ENCODE measurements around the gene ETV5. TPM values are rescaled to one million over a fixed set of nuclear protein-coding genes. Genes with fewer than 3 reads are reported as not detected.

ETV5 gene
- polyA plus RNA-seq, 4 donors, result 19.3 to 32.3 (median 30.5) TPM

DNA sequence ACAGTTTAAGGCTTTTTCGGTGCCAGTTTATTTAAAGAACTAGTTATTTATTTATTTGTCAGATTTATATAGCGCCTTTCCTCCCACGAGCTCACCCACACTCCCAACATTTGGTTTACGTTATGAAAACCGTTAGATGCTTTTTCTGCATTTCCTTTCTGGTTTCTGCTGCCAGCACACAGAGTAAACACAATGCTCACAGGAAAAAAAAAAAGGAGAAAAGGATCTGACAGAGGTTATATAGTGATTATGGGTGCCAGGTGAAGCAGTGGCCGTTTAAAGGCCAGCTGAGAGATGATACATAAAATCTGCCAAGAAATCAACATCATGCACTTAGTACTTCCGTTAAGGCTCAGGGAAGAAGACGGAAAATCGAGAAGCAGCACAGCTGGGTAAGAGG lies 37.9 kb downstream of the ETV5 start:
- no peak for DNase-seq (ENCODE audit: low read depth in 4 of 4, low spot score in 3 of 4)

DNA sequence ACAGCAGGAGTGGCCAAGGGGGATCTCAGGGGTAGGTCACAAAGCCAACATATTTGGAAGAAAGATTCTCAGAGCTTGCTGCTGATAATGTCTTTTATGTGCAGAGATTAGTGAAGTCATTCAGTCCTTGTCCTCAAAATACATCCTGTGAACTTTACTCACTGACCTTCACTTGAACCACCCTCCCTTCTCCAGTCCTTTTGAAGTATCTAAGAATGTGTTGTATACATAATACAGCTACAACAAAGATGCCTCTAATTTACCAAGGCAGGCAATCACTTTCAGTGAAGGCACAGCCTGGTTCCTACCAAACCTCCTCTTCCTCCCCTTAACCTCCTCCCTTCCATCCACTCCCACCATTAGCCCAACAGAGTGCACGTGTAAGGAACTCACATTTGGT lies 38.3 kb downstream of the ETV5 start:
- no peak for DNase-seq (ENCODE audit: low read depth in 4 of 4, low spot score in 3 of 4)

DNA sequence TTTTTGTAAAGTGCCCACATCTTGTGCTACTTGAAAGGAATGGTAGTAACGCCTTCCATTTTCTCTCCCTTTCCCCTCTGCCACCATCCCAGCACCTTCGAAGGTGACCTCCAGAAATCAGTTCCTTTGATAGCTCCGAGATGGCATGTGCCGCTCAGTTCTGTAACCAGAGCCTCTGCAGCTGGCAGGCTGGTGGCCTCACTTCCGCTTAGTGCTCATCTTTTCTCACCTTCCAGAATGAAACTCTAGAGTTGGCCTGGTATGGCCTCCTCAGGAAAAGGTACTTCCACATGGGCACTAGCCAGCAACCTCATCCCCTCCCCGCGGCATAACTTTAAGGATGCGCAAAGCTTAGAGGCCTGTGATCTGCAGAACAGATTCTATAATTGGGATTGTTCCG lies 38.8 kb downstream of the ETV5 start:
- DNase-seq (ENCODE audit: low read depth in 4 of 4, low spot score in 3 of 4), result no peak

DNA sequence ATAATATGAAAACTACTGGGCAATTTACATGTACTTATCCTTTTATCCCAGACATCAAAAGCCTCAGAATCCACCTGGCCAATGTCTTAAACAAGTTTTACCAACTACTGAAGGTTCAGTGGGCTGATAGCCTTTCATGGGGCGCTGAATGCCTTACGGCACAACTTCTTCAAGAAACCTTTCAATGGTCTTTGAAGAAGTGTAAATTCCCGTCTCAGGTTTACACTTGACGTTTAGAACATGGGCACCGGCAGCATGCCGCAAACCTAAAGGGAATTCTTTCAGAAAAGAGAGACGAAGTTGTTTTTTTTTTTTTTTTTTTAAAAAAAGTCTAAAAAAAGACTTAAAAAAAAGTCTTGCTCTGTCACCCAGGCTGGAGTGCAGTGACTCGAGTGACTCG lies 39.7 kb downstream of the ETV5 start:
- DNase-seq (ENCODE audit: low read depth in 4 of 4, low spot score in 3 of 4), result no peak

DNA sequence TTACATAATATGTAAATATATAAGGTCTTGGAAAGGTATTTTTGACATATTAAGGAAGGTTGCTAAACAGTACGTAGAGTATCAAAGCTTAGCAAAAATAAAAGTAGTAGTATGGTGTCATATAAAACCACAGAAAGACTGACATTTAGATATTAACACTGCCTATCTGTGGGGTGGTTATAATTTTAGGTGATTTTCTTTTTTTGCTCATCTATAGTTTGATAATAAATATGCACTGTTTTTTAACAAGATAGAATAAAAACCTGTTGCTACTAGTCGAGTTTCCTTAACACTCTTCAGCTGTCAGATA lies 40.7 kb downstream of the ETV5 start:
- no peak for DNase-seq (ENCODE audit: low read depth in 4 of 4, low spot score in 3 of 4)

DNA sequence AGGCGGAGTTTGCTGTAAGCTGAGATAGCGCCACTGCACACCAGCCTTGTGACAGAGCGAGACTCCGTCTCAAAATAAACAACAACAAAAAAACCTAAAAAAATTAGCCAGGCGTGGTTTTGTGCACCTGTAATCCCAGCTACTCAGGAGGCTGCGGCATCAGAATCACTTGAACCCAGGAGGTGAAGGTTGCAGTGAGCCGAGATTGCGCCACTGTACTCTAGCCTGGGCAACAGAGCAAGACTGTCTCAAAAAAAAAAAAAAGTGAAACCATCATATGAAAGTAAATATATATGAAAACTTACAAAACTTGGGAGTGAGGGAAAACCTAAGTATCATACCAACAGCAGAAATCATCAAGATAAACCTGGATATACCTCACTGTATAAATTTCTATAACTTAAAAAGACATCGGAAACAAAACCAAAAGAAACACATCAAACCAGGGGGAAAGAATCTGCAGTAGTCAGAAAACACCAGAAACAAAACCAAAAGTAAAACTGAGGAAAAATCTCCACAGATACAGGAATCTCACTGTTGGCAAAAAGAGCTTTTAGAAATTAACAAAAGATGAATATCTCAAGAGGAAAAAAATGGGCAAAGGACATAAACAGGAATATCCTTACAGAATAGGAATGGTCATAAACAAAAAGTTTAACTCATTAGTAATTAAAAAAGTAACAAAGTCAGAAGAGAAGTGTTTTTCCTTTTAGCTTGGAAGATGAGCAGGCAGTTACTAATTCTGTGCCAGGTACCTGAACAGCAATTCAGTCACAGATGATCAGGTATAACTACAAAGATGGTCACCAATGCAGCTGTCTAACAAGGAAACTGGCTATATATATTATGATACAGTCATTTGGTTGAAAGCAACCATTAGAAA lies 41.3 kb downstream of the ETV5 start:
- no peak for DNase-seq (ENCODE audit: low read depth in 4 of 4, low spot score in 3 of 4)

DNA sequence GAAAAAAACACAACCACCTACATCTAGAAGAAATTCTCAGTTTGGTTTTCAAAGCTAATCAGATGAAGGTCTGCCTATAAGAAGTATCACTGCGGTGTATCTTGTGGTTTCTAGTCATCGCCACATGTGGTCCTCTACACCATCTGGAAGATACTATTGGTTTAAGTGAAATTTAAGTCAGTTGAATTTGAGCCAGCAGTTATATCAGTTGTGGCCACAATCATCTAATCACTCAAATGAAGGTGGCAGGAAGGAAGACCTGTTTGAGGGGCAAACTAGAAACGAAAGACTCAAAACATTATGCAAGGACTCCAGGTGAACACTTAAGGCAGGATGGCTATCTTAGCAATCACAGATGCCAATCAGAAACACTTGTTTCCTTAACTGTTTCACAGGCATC lies 48.7 kb downstream of the ETV5 start:
- no peak for DNase-seq (ENCODE audit: low read depth in 4 of 4, low spot score in 3 of 4)

DNA sequence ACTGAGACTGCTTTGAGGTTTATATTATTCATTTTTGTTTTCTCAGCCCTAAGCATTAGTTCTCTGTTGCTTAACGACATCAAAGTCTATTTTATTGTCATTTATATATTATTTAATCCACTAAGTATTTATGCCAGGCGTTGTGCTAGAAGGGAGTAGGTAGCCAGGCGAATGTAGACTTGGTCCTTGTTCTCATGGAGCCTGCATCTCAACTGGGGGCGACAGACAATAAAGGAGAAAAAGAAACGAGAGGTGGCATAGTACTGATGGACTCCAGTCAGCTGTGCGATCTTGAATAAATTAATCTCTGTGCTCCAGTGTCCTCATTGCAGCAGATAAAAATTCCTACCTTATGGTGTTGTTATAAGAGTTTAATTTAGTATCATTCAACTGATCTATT lies 49.7 kb downstream of the ETV5 start:
- DNase-seq (ENCODE audit: low read depth in 4 of 4, low spot score in 3 of 4), result no peak

DNA sequence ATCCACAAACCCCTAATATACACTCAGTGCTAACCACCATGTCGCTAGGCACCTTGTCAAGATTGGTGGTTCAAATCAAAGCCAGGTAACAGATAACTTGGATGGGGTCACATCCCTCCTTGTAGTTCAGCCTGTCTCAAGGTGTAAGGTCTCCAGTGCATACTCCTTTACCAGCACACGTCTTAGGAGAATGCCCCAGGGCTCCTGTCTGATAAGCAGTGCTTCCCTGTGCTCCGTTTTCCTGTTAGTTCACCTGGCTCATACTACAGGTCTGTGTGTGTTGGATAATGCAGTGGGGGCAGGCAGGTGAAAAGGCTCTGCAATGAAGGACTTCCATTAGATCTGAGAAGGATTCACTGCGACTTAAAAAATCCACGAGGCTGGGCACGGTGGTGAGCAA lies 50.7 kb downstream of the ETV5 start:
- no peak for DNase-seq (ENCODE audit: low read depth in 4 of 4, low spot score in 3 of 4)

DNA sequence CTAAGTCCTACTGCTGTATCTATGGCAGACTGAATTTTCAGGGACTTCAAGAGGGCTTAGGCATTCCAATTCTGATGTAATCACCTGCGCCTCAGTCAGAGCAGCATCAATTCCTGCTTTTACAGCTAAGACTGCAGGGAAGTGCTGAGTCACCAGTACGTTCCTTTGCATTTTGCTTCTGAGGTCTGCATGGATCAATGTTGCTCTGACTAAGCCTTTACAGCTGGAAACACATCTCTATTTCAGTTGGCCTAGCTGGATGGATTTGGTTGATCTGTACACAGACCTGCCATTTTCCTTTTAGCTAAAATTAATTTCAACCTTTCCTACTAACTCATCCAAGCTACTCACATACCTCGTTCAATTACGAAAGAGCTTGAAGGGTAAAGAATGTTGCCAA lies 51.3 kb downstream of the ETV5 start:
- no peak for DNase-seq (ENCODE audit: low read depth in 4 of 4, low spot score in 3 of 4)

DNA sequence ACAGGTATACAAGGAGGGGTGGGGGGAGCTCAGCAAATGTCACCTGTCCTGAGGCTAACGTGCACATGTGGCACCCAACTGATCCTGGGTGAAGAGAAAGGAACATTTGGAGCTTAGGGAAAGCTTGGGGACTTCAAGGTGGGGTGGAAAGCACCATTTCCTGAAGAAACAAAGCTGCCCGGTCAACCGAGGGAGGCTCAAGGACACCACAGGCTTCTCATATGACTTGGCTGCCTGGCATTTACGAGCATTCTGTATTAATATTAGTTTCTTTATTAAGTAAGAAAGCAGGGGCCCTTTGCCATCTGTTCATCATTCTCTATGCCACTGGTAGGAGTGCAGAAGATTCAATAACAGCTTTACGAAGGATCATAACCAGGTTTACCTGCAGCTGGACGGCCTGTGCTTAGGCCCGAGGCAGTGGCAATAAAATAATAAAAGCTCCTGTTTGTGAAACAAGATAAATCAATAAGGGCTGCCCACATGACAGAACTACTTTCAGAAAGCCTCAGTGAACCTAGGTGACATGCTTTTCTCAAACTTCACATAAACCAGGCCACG lies 54.0 kb downstream of the ETV5 start:
- no peak for DNase-seq (ENCODE audit: low read depth in 4 of 4, low spot score in 3 of 4)

DNA sequence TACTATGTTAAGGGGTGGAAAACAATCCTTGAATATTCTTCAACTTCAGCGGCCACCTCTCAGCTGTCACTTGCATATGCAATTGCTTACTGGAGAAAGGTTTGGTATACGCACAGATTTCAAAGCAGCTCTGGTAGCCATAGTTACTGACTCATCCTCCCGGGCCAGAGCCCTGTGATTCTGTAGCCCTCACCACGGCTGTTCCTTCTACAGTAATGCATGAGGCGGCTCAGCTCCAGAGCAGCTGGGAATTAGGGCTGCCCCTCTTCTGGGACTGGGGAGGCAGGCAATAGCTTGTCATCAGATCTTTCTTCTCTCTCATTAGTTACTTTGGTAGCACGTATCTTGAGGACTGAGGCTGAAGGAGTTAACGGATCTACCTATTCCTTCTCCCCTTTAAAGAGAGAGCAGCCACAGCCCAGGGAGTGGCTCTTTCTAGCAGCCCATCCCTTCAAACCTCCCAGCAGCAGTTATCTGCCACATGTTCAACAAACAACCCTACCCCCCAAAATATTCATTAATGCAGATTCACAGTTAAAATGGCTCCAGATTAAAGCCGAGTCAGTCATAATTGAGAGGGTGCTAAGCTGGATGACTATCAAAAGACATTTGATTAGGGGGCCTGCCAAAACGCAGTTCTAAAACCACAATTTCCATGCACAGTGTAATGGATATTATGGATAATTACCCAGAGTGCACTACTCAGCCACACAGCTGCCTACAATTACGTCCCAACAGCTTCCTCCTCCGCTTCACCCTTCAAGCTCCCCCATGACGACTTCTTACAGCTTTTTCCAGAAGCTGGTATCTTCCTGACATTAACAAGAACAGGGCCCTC lies 54.7 kb downstream of the ETV5 start:
- no peak for DNase-seq (ENCODE audit: low read depth in 4 of 4, low spot score in 3 of 4)

DNA sequence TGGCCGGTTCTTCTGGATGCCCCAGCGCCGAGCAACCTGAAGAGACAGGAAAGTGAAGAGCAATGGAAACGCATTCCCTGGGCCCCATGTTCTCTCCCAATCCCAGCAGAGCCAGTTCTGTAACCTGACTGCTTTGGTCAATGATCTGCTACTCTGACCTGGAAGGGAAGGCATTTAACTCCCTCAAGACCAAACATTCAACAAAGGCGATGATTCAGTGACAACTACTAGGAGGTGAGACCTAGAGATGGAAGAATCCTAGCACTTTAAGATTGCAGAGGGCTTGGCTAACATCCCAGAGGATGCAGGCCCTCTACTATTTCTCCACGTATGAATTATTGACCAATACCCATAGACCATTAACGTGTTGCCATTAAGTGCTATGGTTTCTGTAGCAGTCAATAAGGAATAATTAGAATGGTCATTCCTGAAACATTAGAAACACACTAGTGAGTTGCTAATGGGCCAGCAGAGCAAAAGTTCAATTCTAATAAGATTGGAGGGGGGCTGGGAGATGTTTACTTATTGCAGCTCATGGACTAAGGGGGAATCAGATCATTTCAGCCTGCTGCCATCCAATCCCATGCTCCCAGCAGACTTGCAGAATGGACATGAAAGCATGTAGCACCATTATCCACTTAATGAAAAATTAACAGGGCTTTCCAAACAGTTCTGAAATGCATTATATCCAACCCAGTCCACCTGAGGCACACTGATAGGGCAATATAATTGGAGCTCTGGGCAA lies 56.6 kb downstream of the ETV5 start:
- no peak for DNase-seq (ENCODE audit: low read depth in 4 of 4, low spot score in 3 of 4)

DNA sequence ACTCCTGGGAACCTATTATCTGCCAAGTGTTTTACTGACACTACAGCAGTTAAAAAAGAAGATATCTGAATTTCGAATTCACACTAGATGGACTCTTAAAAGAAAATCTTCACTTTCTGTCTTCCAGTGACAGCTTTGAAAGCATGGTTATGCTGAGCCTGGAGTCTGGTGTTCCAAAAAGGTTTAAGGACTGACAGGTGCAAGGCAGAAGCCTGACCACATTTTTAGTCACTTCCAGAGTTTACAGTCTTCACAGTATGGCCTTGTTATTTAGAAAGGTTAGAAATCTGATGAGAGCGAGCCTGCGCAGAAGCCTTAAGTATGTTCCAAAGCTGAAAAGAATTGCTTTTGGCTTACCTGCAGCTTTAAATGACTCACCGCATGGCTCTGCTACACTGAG lies 59.9 kb downstream of the ETV5 start:
- DNase-seq (ENCODE audit: low read depth in 4 of 4, low spot score in 3 of 4), result no peak

DNA sequence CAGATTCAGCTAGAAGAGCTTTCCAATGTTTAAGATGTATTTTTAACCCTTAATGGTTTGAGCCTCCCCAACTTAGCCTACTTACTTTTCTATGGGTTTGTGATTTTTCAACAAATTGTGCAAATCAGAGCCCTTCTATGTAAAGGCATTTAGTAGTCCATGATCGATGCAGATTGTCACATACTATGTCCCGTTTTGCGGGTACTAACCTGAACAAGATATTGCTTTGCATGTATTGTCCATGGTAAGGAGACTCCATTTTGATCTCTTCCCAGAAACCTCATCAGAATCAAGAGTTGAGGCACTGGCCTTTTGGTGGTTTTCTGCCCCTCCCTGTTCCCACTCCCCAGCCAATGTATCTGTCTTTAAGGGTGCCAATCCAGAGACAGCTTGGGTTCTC lies 60.8 kb downstream of the ETV5 start:
- DNase-seq (ENCODE audit: low read depth in 4 of 4, low spot score in 3 of 4), result no peak

DNA sequence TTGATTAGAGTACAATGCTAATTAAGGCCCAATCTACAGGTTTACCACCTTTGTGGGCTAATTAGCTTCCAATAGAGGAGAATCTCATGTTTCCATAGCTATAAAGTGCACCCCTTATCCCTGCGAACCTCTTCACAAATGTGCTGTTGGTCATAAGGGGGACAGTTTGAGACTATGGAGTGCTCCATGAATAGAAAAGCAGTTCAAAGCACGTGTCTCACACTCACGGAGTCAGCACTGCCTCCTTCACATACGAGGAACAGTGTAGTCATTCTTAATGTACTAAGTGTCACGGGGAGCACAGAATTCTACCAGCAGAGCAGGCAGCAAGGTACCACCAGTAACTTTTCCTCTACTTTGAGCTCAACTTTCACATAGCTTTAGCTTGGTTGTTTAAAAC lies 62.1 kb downstream of the ETV5 start:
- DNase-seq (ENCODE audit: low read depth in 4 of 4, low spot score in 3 of 4), result no peak

DNA sequence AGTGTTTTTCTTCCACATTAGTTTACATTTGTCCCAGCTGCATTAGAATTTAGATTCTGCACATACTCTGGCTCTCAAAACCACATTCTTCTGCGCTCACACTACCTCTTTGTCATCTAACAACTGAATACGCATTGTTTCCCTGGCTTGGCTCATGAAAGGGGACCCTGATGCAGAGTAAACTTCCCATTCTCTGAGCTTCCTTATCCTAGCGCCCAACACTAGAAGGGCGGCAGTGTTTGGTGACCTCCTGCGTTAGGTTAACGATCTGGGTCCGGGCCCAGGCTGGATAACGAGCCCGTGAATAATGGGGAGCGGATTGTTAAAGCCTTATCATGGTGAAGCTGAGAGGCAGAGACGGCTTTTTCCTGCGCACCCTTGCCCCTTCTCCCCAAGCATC lies 63.9 kb downstream of the ETV5 start:
- DNase-seq (ENCODE audit: low read depth in 4 of 4, low spot score in 3 of 4), result no peak

DNA sequence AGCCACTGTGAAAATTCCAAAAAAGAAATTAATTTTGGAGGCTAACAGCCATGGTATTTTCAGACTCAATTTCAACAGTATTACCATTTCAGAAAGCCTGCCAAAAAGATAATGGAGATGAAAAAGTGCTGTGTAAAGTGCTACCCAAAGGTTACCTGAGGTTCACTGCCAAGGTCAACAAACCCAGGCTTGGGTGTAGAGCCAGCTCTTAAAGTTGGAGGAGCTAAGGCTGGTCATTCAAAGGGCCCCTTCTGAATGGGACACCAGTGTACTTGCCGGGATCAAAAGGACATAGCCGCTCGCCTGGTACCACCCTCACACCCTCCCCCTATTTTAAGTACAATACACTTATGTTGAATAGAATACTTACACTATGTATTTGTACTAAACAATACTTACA lies 64.5 kb downstream of the ETV5 start:
- DNase-seq (ENCODE audit: low read depth in 4 of 4, low spot score in 3 of 4), result no peak

DNA sequence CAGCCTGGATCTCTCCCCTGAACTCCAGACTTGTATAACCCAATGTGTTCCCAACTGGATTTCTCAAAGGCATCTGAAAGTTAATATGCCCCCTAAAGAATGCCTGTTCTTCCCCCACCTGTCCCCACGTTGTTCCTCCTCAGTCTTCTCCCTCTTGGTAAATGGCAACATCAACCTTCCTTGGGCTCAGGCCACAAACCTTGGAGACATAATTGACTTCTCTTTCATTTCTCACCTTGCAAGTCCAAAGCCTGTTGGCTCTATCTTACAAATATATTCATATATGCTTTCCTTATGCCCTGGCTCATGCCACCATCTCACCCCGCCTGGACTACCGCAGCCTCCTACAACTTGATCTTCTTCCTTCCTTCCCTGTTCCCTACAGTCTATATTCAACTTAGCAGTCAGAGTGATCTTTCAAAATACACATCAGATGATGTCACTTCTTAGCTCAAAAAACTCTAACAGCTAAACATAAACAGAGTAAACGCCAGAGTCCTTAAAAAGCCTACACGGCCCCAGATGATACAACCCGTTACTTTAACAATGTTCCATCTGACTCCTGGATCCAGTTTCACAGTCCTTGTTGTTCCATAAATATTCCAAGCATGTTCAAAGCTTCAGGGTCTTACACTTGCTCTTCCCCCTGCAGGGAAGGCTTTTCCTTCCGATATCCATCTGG lies 66.2 kb downstream of the ETV5 start:
- DNase-seq (ENCODE audit: low read depth in 4 of 4, low spot score in 3 of 4), result no peak

DNA sequence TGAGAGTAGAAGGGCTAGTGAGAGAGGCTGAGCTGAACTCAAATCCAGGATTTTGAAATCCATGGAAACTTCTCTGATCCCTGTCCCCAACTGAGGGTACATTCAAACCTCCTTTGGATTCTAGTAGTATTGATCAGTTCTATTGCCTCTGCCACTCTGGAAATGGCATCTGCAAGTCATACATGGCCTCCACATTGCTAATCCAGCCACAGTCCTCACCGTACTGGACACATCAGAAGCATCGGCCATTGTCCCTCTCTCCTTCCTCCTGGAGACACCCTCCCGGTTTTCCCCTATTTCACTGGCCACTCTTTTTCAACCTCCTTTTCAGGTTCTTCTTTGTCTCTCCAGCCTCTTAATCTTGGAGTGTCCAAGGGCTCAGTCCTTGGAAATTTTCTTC lies 66.9 kb downstream of the ETV5 start:
- no peak for DNase-seq (ENCODE audit: low read depth in 4 of 4, low spot score in 3 of 4)

DNA sequence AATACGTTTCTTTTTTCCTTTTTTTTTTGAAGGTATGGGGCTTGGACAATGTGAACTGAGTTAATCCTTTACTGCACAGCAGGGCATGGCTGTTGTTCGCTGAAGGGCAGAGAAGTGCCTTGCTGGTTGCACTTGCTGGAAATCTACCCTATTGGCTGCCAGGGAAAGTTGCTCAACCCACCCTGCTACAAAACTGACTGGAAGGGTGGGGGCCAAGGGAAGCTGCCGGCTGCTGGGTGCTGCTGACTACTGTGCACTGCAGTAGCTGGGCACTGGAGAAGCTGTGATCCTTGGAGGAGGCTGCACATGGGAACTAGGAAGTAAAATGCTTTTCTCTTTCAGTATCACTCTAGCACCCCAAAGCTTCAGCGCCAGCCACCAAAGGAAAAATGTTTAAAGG lies 70.5 kb downstream of the ETV5 start:
- no peak for DNase-seq (ENCODE audit: low read depth in 4 of 4, low spot score in 3 of 4)
